HUES48 (cell line): Measurements from ENCODE around the gene ARL13A.

Experiments
- H3K27ac ChIP-seq: one replicate; pipeline ENCODE4 v1.7.0; 2013; ENCODE audit warnings: low read depth, low read length, inconsistent platforms
- H3K27me3 ChIP-seq: 2 replicates; pipeline ENCODE4 v1.6.1; 2013; ENCODE audit warnings: mild to moderate bottlenecking, low read length; ENCODE audit not compliant: control insufficient read depth, insufficient read depth
- H3K36me3 ChIP-seq: 2 replicates; pipeline ENCODE4 v1.6.1; 2013; ENCODE audit warnings: low read length; ENCODE audit not compliant: control insufficient read depth, insufficient read depth
- H3K4me1 ChIP-seq: 2 replicates; pipeline ENCODE4 v1.6.1; 2013; ENCODE audit warnings: mild to moderate bottlenecking, low read length; ENCODE audit not compliant: control insufficient read depth, insufficient read depth
- H3K4me3 ChIP-seq: 2 replicates; pipeline ENCODE4 v1.5.1; 2013; ENCODE audit warnings: mild to moderate bottlenecking, low read depth, low read length
- H3K9ac ChIP-seq: 2 replicates; pipeline ENCODE4 v1.6.1; 2013; ENCODE audit warnings: mild to moderate bottlenecking, low read depth, low read length, moderate library complexity
- H3K9me3 ChIP-seq: 2 replicates; pipeline ENCODE4 v1.6.1; 2013; ENCODE audit warnings: low read length; ENCODE audit not compliant: control insufficient read depth, insufficient read depth

ARL13A gene

DNA sequence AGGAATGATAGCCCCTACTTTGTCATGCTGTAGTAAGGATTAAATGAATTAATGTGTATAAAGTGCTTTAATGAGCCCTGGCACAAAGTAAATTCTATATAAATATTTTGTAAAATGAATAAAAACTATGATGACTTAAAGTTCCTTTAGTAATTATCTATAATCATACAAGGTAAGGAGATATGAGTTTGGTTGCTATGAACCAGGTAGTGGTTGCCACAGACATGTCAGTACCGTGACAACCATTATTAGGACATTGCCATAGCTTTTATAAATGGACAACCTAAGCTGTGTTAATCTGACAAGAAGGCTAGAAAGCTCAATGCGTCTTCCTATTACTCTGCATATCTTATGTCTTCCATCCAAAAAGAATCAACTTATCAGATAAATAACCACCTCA is at the start of gene ARL13A:
Gene ARL13A (plus strand): TSS at position 301 of the 400 bp plus-strand sequence. CDS start 3,982 bp downstream, outside the sequence.
- H3K27ac ChIP-seq: no peak within 1 kb of the TSS
- no peaks in the 10 kb centered on the region for H3K27me3 ChIP-seq

DNA sequence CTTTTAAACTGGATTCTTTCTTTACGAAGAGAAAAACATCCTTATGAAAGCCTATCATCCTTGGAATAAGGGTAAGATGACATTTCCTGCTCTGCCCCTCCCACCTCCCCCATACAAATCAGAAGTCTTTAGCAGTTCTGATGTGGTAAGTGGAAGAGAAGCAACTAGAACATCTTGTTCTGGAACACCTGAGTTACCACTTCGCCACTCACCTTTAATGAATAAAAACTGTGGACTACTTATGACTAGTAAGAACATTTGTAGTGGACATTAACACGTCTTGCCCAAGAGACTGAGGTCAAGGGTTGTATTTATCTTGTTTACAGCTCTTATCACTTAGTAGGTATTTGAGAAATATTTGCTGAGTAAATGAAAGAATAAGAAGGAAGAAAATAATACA is 45.1 kb upstream of the ARL13A start:
- no peaks in the 10 kb centered on the region for H3K9me3 ChIP-seq
- no peak overlapping the region for H3K27ac ChIP-seq
- no peaks in the 10 kb centered on the region for H3K4me1 ChIP-seq
- H3K4me3 ChIP-seq: no peak overlapping the region
- H3K27me3 ChIP-seq: peaks cover 26% of the 10 kb centered on the region
- no peaks in the 10 kb centered on the region for H3K36me3 ChIP-seq
- H3K9ac ChIP-seq: no peak overlapping the region

More for the DNA sequence above, at the start of gene ARL13A:
- Histone ChIP-seq H3K36me3 (no peaks in the 10 kb centered on the region), H3K9me3 (peaks cover 6% of the 10 kb centered on the region; the same call in 1 of the 2 replicates), H3K9ac (no peak within 1 kb of the TSS), H3K4me1 (no peaks in the 10 kb centered on the region), H3K4me3 (no peak within 1 kb of the TSS)

DNA sequence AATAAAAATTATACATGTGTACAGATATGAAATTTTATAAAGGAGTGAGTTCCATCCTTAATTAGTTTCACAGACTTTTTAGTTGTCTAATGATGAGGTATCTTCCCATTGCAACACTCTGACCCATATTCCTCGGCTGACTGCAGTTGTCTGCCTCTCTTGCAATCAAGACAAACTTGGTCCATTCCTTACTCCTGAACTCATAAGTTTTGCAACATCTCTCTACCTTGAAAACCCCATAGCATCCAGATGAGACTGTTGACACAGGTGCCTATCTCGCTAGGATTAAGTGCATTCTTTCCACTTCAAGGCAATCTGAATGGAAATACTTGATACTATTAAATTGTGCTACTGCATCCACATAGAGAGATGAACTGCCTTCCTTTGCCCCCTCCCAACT is 43.1 kb upstream of the ARL13A start:
- Histone ChIP-seq H3K27me3 (peaks cover 26% of the 10 kb centered on the region), H3K4me1 (no peaks in the 10 kb centered on the region), H3K9ac (no peak overlapping the region), H3K4me3 (no peak overlapping the region), H3K9me3 (no peaks in the 10 kb centered on the region), H3K27ac (no peak overlapping the region), H3K36me3 (no peaks in the 10 kb centered on the region)

DNA sequence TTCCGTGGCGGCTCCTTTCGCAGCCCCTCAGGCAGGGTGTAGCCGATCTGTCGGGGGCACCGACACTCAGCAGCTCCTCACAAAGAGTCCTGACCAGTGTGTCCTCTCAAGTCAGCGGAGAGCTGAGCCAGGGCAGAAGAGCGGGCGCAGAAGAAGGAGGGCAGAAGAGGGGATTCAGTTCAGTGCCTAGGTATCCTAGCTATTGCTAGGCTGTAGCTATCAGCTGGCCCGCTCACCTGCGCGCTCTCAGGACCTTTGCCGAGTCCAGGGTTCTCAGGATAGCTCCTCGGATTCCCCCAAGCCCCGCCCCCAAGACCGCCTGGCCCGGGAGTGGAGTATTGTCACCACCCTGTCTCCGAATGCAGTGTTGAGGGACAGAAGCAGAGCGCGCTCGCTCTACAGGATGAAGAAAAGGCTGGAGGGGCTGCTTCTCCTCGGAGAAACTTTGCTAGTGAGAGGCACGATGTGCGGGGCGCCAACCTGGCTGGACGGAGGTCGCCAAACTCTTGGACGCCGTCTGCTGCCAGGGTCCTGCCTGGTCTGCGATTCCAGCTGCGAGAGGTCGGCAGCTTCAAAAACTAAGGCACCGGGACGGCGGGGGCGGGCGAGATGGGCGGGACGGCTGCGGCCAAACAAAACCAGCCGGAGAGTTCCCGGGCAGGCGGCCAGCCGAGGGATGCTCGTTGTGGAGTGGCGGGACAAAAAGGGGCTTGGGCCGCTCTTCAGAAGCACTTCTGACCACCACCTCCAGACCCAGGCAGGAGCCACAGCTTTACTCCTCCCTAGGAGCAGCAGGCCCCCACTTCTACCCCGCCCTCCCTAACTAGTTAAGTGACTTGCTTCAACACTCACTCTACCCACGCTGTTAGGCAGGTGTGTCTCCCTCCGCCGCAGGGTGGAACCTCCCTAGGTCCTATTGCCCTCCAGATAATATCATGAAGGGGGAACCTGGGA is 40.6 kb upstream of the ARL13A start, which contains the start of gene XKRX:
Gene XKRX (minus strand): TSS at position 258 of the 954 bp plus-strand sequence. CDS start 613 bp downstream, outside the sequence.
- peak within 1 kb of the TSS; percentile 18; the same call in 1 of the 2 replicates for H3K9ac ChIP-seq

DNA sequence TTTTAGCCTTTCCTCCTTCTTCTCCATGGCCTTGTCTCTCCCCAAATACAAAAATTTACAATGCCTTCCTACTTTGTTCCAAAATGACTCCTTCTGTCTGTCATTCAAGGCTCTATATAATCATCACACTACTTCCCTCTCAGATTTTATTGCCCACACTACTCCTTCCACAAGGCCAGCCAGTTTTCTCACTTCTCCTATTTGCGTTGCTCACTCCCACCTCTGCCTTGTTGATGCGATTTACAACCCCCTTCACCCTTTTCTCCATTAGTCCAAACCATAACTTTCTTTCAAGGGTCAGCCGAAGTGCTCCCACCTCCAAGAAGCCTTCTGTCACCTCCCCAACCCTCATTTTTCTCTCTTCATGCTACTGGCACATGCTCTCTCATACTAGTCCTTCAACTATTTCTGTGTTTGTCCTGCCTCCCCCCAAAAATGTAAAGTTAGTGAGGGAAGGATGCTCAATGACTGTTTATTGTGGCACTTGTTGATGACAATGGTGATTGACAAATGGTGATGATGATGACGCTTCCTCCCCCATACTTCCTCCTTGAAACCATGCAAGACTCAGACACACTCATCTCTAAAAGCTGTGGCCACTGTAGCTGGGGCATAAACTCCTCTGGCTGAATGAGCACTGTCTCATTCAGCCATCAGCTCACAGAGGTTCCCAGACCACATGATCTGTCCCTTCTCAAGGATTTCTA is 38.1 kb upstream of the ARL13A start:
- Histone ChIP-seq H3K9ac (no peak overlapping the region), H3K36me3 (no peaks in the 10 kb centered on the region), H3K27me3 (peaks cover 22% of the 10 kb centered on the region), H3K27ac (no peak overlapping the region), H3K4me1 (no peaks in the 10 kb centered on the region), H3K9me3 (no peaks in the 10 kb centered on the region), H3K4me3 (no peak overlapping the region)

More for the DNA sequence above, 40.6 kb upstream of the ARL13A start, which contains the start of gene XKRX:
- H3K9me3 ChIP-seq: no peaks in the 10 kb centered on the region
- H3K27ac ChIP-seq: peak within 1 kb of the TSS; percentile 53
- peaks cover 26% of the 10 kb centered on the region for H3K27me3 ChIP-seq
- no peaks in the 10 kb centered on the region for H3K4me1 ChIP-seq
- H3K36me3 ChIP-seq: no peaks in the 10 kb centered on the region
- H3K4me3 ChIP-seq: peak within 1 kb of the TSS; percentile 76

DNA sequence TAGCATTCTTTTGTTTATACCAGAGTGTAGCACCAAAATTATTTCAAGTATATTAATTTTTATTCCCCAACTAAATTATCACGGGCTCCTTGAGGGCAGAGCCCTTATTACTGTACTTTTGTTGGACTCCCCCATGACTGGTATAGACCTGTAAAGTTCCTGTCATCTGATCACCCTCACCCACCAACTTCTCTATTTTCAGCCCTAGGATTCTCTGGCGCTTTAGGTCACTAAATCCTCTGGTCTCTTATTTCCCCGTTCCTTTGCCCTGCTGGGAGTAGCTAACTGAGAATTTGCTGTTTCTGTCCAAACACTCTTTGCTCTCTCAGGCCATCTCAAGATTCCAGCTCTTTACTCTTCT is 37.6 kb upstream of the ARL13A start:
- Histone ChIP-seq H3K27ac (no peak overlapping the region), H3K4me1 (no peaks in the 10 kb centered on the region), H3K9ac (no peak overlapping the region), H3K27me3 (peaks cover 17% of the 10 kb centered on the region), H3K4me3 (no peak overlapping the region), H3K9me3 (no peaks in the 10 kb centered on the region), H3K36me3 (no peaks in the 10 kb centered on the region)

DNA sequence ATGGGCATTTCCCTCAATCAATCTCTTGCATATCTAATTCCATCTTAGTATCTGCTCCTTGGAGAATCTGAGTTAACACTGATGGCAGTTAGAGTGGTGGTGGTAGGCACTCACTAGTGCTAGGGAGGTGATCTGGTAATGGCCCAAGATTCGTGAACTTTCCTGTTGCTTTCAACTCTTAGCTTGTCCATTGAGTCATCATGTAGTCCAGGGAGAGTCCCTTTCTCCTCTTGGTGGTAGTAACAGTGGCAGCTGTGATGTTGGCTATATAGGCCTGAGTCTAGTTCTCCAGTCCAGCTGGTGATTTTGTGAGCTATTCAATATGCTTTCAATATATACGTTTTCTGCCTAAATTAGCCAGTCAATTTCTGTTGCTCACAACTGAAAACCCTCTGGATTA is 33.7 kb upstream of the ARL13A start:
- no peak overlapping the region for H3K27ac ChIP-seq
- no peaks in the 10 kb centered on the region for H3K4me1 ChIP-seq
- no peaks in the 10 kb centered on the region for H3K27me3 ChIP-seq
- H3K9ac ChIP-seq: no peak overlapping the region
- H3K4me3 ChIP-seq: no peak overlapping the region
- H3K36me3 ChIP-seq: no peaks in the 10 kb centered on the region
- no peaks in the 10 kb centered on the region for H3K9me3 ChIP-seq

DNA sequence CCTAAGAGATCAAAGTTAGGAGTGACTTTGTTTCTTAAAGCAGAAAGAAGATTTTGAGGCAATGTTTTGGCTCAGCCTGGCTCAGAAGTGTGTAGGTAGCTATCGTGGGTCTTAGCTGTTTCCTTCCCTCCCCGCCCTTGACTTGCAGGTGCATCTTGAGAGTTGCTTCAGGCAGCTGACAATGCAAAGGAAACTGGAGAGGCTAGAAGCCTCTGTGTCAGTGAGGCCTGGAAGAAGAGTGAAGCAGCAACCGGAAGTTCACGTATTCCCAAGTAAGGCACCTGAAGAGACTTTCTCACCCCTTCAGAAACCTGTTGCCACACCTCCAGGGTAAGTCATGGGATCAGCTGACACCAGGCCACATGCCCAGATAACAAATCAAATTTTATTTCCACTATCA is 30.2 kb upstream of the ARL13A start:
- Histone ChIP-seq H3K9ac (no peak overlapping the region), H3K36me3 (no peaks in the 10 kb centered on the region), H3K4me3 (no peak overlapping the region), H3K4me1 (no peaks in the 10 kb centered on the region), H3K27ac (no peak overlapping the region), H3K27me3 (no peaks in the 10 kb centered on the region), H3K9me3 (no peaks in the 10 kb centered on the region)

DNA sequence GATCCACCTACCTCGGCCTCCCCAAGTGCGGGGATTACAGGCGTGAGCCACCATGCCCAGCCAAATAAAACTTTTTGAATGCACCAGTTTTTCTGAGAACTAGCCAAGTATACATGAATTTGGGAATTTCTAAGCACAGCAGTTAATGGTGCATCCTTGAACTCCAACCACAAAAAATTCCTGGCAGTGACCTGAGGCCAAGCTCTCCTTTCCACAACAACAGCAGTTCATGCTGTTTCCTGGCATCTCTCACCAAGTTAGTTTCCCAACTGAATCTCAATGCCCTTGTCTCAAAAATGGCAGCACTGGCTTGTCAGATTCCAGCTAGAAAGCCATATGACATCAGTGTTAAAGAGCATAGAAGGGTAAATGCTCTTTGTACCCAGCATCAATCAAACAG is 24.9 kb upstream of the ARL13A start:
- H3K4me1 ChIP-seq: peaks cover 14% of the 10 kb centered on the region
- H3K4me3 ChIP-seq: no peak overlapping the region
- H3K27me3 ChIP-seq: no peaks in the 10 kb centered on the region
- no peaks in the 10 kb centered on the region for H3K36me3 ChIP-seq
- no peak overlapping the region for H3K9ac ChIP-seq
- H3K9me3 ChIP-seq: no peaks in the 10 kb centered on the region
- no peak overlapping the region for H3K27ac ChIP-seq

DNA sequence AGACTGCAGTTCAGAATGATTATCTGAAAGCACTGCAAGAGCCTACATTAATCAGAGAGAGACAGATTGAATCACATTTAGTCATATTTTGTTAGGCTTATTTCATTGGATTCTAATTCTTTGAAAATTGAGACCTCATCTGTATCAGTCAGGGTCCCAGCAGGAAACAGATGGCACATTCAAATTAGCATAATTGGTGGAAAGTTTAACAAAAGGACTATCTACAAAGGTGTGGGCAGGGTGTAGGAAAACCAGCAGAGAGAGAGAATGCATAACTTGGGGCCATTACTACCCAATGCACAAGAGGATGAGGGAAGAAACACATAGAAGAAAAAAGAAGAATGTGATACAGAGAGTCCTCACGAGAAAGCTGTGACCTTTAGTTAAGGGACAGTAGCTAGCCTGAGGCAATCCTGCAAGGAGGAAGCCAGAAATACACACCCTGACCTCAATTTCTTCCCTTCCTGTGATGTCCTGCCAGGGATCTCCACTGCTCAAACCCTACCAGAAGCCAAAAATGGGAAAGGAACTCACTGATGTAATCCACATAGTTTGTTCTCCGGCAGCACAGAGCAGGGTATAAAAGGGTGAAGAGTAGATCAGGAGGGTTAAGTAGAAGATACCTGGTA is 23.1 kb upstream of the ARL13A start:
- Histone ChIP-seq H3K9ac (no peak overlapping the region), H3K4me1 (peaks cover 14% of the 10 kb centered on the region), H3K36me3 (no peaks in the 10 kb centered on the region), H3K4me3 (no peak overlapping the region), H3K9me3 (no peaks in the 10 kb centered on the region), H3K27ac (no peak overlapping the region), H3K27me3 (no peaks in the 10 kb centered on the region)
